ENCODE measurements around the gene BCAP29. TPM values are rescaled to one million over a fixed set of nuclear protein-coding genes. Genes with fewer than 3 reads are reported as not detected.

Gene BCAP29
- total and polyA plus RNA-seq, 7 donors, result 37.4 to 72.6 (median 50.5) TPM

DNA sequence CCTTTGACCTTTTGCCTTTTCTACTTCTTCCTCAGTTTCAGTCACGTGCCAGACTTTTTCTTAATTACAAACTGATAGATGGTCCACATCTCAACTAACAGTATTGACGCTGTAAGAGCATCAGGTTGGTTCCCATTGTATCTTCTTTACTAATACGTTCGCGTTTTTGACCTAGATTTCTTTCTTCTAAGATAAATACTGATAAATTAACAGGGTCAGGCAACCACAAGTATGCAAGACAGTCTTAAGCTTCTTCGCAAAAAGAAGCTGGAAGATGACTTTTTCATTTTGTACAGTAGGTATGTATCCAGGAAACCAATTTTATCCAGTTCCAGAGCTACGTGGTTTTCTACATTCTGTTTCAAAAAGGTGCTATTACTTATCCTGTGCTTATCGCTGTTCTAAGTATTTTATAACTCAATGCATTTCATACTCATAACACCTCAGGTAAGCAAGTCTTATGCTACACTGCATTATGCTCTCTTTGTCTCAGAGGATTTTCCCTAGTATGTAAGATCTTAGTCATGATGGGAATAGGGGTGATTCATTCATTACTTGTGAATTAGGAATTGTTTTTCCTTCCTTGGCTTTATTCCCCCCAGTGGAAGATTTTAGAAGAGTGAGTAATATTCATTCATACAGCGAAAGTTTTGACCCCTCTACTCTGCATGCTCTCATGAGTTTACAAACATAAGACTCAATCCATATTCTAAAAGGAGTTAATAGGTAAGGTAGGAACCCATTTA is 15.3 kb upstream of the BCAP29 start:
- H3K27ac ChIP-seq, result peak overlapping the region; percentile 93
- no peak for ATAC-seq
- WGBS, 3 donors, result 47 to 50% (median 47%) methylated on average over 9 of the region's 9 CpGs

GRCh38 chr7:107570298-107570697 is 9.7 kb upstream of the BCAP29 start:
- peaks cover under 1% of the 10 kb centered on the region for H3K4me1 ChIP-seq
- no peak overlapping the region for H3K4me3 ChIP-seq
- H3K36me3 ChIP-seq (ENCODE audit: insufficient read depth in 1 of 2, low read depth in 1 of 2), result peaks cover 0 to 30% of the 10 kb centered on the region in 2 donors
- no peak overlapping the region for H3K27ac ChIP-seq
- H3K27me3 ChIP-seq (ENCODE audit: insufficient read depth in 3 of 3, low read length in 2 of 3), result no peaks in the 10 kb centered on the region
- no peak for ATAC-seq
- TF ChIP-seq, protein P1, sequence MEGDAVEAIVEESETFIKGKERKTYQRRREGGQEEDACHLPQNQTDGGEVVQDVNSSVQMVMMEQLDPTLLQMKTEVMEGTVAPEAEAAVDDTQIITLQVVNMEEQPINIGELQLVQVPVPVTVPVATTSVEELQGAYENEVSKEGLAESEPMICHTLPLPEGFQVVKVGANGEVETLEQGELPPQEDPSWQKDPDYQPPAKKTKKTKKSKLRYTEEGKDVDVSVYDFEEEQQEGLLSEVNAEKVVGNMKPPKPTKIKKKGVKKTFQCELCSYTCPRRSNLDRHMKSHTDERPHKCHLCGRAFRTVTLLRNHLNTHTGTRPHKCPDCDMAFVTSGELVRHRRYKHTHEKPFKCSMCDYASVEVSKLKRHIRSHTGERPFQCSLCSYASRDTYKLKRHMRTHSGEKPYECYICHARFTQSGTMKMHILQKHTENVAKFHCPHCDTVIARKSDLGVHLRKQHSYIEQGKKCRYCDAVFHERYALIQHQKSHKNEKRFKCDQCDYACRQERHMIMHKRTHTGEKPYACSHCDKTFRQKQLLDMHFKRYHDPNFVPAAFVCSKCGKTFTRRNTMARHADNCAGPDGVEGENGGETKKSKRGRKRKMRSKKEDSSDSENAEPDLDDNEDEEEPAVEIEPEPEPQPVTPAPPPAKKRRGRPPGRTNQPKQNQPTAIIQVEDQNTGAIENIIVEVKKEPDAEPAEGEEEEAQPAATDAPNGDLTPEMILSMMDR (IDR thresholded peaks at IDR 0.05), result no peak
- 98 to 100% (median 99%) methylated on average over 2 of the region's 2 CpGs for WGBS, 3 donors
- intact Hi-C loops (cut with DNase I), result no loop called here
- no peaks in the 10 kb centered on the region for H3K9me3 ChIP-seq
- DNase-seq, result no peak

More for the DNA sequence above, 15.3 kb upstream of the BCAP29 start:
- Histone ChIP-seq H3K4me3 (peak overlapping the region; percentile 84), H3K4me1 (peaks cover 32% of the 10 kb centered on the region), H3K27me3 (ENCODE audit: insufficient read depth in 3 of 3, low read length in 2 of 3) (no peaks in the 10 kb centered on the region), H3K9me3 (no peaks in the 10 kb centered on the region), H3K36me3 (ENCODE audit: insufficient read depth in 1 of 2, low read depth in 1 of 2) (peaks cover 0 to 4% of the 10 kb centered on the region in 2 donors)
- TF ChIP-seq, protein P1 (IDR thresholded peaks at IDR 0.05), result no peak
- intact Hi-C loops (cut with DNase I), result loop anchor here in 1 of 2 donors (2.0 to 10.0 kb wide), 4 partner anchors 14 to 362 kb away; partner anchors contain the start of gene DLD
- DNase-seq, result no peak

DNA sequence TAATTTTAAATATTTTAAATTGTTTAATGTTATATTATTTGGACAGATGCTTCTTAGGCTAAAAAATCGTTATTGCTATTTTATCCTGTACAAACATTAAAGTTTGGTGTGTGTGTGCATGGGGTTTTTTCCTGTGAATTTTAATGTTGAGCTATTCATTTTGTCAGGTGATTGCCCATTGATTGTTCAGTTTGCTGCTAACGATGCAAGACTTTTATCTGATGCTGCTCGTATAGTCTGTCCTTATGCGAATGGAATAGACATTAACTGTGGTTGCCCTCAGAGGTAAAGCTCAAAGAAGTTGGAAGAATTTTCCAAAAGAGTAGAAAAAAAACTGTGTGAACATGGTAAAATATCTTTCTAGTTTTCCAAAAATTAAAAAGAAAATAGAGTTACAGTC is 6.5 kb upstream of the BCAP29 start:
- Histone ChIP-seq H3K9me3 (no peaks in the 10 kb centered on the region), H3K27ac (no peak overlapping the region), H3K4me3 (no peak overlapping the region), H3K4me1 (no peaks in the 10 kb centered on the region), H3K27me3 (ENCODE audit: insufficient read depth in 3 of 3, low read length in 2 of 3) (no peaks in the 10 kb centered on the region), H3K36me3 (ENCODE audit: insufficient read depth in 1 of 2, low read depth in 1 of 2) (peaks cover 0 to 30% of the 10 kb centered on the region in 2 donors)
- ATAC-seq (no peak), DNase-seq (no peak)
- intact Hi-C loops (cut with DNase I), result no loop called here
- TF ChIP-seq, protein P1 (IDR thresholded peaks at IDR 0.05), result no peak
- 85 to 90% (median 86%) methylated on average over 4 of the region's 4 CpGs for whole genome bisulfite sequencing, 3 donors

DNA sequence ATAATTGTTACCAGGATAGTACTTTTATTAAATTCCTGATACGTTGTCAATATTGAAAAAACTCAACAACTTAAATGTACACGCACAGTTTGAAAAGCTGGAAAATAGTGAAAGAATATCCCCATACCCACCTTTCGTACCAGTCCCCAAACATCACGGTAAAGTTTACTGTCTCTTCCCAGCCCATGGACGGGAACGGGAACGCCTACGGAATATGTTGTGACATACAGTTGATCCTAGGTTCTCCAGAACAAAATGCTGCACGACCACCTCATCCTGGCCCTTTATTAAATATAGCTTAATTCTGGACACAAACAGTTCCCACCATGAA is 527 bp upstream of the BCAP29 start:
- TF ChIP-seq, protein P1 (IDR thresholded peaks at IDR 0.05), result no peak
- intact Hi-C loops (cut with DNase I), result loop anchor here in 1 of 2 donors (2.0 kb wide), 1 partner anchor 15 kb away; no protein-coding TSS in a partner anchor
- ATAC-seq (peak in 3 of 4 donors; percentile 17 to 26 (median 19)), DNase-seq (no peak)
- WGBS, 3 donors, result 3 to 4% (median 3%) methylated on average over 9 of the region's 9 CpGs
- Histone ChIP-seq H3K36me3 (ENCODE audit: insufficient read depth in 1 of 2, low read depth in 1 of 2) (peaks cover 1 to 25% of the 10 kb centered on the region in 2 donors), H3K27me3 (ENCODE audit: insufficient read depth in 3 of 3, low read length in 2 of 3) (no peaks in the 10 kb centered on the region), H3K4me1 (peaks cover 16% of the 10 kb centered on the region), H3K9me3 (no peaks in the 10 kb centered on the region), H3K4me3 (peak overlapping the region; percentile 66), H3K27ac (peak overlapping the region; percentile 94)

All from psoas muscle (tissue), 8 donors.